22Rv1 (cell line): Measurements from ENCODE around the gene ZNF324.

Experiments
- CTCF ChIP-seq: fragments of 450-650 bp; IDR thresholded peaks from 2 replicates; pipeline ENCODE4 v1.5.1; 2017; ENCODE audit warnings: mild to moderate bottlenecking
- ZFX ChIP-seq: fragments of 450-650 bp; IDR thresholded peaks from 2 replicates; pipeline ENCODE4 v1.6.1; 2017; ENCODE audit warnings: antibody characterized with exemption, borderline replicate concordance

- TF ChIP-seq CTCF: no peak
- no peak for TF ChIP-seq ZFX
Observed at GRCh38 chr19:58513213-58513693, 46.4 kb downstream of the ZNF324 start.
